DOHH2 (cell line): ENCODE data around the gene INTS7.

ENCODE experiments used
- H3F3A ChIP-seq: fragments of 200-600 bp; sonication (generic), shearing (Covaris generic); 2 replicates; pipeline ENCODE4 v1.6.0; 2016; ENCODE audit warnings: antibody characterized with exemption, mild to moderate bottlenecking; ENCODE audit not compliant: control insufficient read depth, insufficient read depth
- H3K27ac ChIP-seq: fragments of 200-600 bp; sonication (generic); 2 replicates; pipeline ENCODE4 v1.5.1; 2014; ENCODE audit warnings: low read depth, mild to moderate bottlenecking, low read length, moderate library complexity
- H3K27me3 ChIP-seq: fragments of 200-600 bp; sonication (generic); 2 replicates; pipeline ENCODE4 v1.6.1; 2014; ENCODE audit warnings: mild to moderate bottlenecking, low read length, mixed read lengths; ENCODE audit not compliant: control insufficient read depth
- H3K36me3 ChIP-seq: fragments of 200-600 bp; sonication (generic); 2 replicates; pipeline ENCODE4 v1.6.1; 2014; ENCODE audit warnings: mild to moderate bottlenecking, low read length, moderate library complexity, mixed read lengths; ENCODE audit not compliant: control insufficient read depth
- H3K4me1 ChIP-seq: fragments of 200-600 bp; sonication (generic); 2 replicates; pipeline ENCODE4 v1.6.1; 2014; ENCODE audit warnings: mild to moderate bottlenecking, low read length, mixed read lengths; ENCODE audit not compliant: control insufficient read depth
- H3K4me2 ChIP-seq: fragments of 200-600 bp; sonication (generic); 2 replicates; pipeline ENCODE4 v1.6.0; 2014; ENCODE audit warnings: mild to moderate bottlenecking, low read length, moderate library complexity
- H3K4me3 ChIP-seq: fragments of 200-600 bp; sonication (generic); 2 replicates; pipeline ENCODE4 v1.5.1; 2014; ENCODE audit warnings: mild to moderate bottlenecking, low read length, mixed read lengths
- H3K79me2 ChIP-seq: fragments of 200-600 bp; sonication (generic); 2 replicates; pipeline ENCODE4 v1.6.1; 2014; ENCODE audit warnings: mild to moderate bottlenecking, low read length, mixed read lengths; ENCODE audit not compliant: control insufficient read depth
- H3K9me2 ChIP-seq: fragments of 200-600 bp; sonication (generic); replicated peaks from 2 replicates; pipeline ENCODE4 v1.6.1; 2014; ENCODE audit warnings: mild to moderate bottlenecking, low read length, mixed read lengths; ENCODE audit not compliant: control insufficient read depth
- H3K9me3 ChIP-seq: fragments of 200-600 bp; sonication (generic); 2 replicates; pipeline ENCODE4 v1.6.1; 2014; ENCODE audit warnings: antibody characterized with exemption, low read length, mixed read lengths; ENCODE audit not compliant: control insufficient read depth, insufficient read depth
- H4K20me1 ChIP-seq: fragments of 200-600 bp; sonication (generic); 2 replicates; pipeline ENCODE4 v1.6.0; 2014; ENCODE audit warnings: low read depth, mild to moderate bottlenecking, antibody characterized with exemption, low read length, moderate library complexity; ENCODE audit not compliant: control insufficient read depth, insufficient read depth
- EZH2phosphoT487 ChIP-seq: fragments of 200-600 bp; sonication (generic); IDR thresholded peaks from 2 replicates; pipeline ENCODE4 v1.6.1; 2017; ENCODE audit warnings: borderline replicate concordance, mild to moderate bottlenecking, antibody characterized with exemption, low read length, moderate library complexity, mixed read lengths
- TF ChIP-seq, protein P1 (sequence below): fragments of 200-600 bp; sonication (generic); IDR thresholded peaks from one replicate; pipeline ENCODE4 v1.5.1; 2014; ENCODE audit warnings: antibody characterized with exemption, mild to moderate bottlenecking, low read depth, low read length; ENCODE audit not compliant: poor library complexity, severe bottlenecking

The INTS7 gene

DNA sequence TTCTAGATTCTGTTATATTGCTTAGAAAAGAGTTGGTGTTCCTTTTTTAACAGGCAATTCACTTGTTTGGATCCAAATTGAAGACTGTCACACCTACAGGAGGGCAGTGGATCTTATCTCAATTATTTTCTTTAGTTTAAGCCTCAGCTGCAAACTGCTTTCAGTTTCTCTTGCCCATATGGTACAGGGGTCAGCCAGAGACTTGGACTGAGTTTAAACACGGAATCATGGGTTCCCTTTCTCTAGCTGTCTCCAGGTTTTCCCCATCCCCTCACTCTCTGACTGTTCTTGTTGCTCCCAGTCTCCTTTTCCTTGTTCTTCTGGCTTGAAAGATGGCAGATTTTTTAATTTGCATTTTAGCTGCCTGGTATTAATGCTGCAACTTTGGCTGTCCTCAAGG is 18.6 kb upstream of the INTS7 start:
- TF ChIP-seq, protein P1, sequence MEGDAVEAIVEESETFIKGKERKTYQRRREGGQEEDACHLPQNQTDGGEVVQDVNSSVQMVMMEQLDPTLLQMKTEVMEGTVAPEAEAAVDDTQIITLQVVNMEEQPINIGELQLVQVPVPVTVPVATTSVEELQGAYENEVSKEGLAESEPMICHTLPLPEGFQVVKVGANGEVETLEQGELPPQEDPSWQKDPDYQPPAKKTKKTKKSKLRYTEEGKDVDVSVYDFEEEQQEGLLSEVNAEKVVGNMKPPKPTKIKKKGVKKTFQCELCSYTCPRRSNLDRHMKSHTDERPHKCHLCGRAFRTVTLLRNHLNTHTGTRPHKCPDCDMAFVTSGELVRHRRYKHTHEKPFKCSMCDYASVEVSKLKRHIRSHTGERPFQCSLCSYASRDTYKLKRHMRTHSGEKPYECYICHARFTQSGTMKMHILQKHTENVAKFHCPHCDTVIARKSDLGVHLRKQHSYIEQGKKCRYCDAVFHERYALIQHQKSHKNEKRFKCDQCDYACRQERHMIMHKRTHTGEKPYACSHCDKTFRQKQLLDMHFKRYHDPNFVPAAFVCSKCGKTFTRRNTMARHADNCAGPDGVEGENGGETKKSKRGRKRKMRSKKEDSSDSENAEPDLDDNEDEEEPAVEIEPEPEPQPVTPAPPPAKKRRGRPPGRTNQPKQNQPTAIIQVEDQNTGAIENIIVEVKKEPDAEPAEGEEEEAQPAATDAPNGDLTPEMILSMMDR: no peak
- TF ChIP-seq EZH2phosphoT487: no peak
- H3K36me3 ChIP-seq: peaks cover 93% of the 10 kb centered on the region
- H3K9me3 ChIP-seq: no peaks in the 10 kb centered on the region

DNA sequence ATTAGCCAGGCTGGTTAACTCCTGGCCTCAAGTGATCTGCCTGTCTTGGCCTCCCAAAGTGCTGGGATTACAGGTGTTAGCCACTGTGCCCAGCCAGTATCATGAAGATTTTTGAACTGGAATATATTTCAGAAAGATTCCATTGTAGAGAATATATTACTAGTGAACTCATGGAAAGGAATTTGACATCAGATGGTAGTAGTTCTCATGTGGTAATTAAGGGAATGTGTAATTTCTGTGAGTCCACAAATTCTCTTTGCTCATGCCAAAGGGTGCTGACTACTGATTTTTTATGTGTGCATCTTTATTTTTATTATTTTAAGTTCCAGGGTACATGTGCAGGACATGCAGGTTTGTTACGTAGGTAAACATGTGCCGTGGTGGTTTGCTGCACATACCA is 10.6 kb upstream of the INTS7 start:
- H3K4me3 ChIP-seq: no peak overlapping the region
- no peak overlapping the region for H3K27ac ChIP-seq
- H3K36me3 ChIP-seq: peaks cover 98% of the 10 kb centered on the region
- H4K20me1 ChIP-seq: peaks cover 14% of the 10 kb centered on the region
- no peaks in the 10 kb centered on the region for H3K9me3 ChIP-seq
- no peaks in the 10 kb centered on the region for H3K27me3 ChIP-seq
- H3K9me2 ChIP-seq: no peaks in the 10 kb centered on the region
- peaks cover under 1% of the 10 kb centered on the region; the same call in 1 of the 2 replicates for H3K4me1 ChIP-seq
- TF ChIP-seq EZH2phosphoT487: no peak
- TF ChIP-seq, protein P1: no peak
- H3K4me2 ChIP-seq: no peak overlapping the region
- no peaks in the 10 kb centered on the region for H3F3A ChIP-seq
- peaks cover 56% of the 10 kb centered on the region for H3K79me2 ChIP-seq

More for the DNA sequence above, 18.6 kb upstream of the INTS7 start:
- Histone ChIP-seq H3K27ac (no peak overlapping the region), H3K79me2 (peaks cover 16% of the 10 kb centered on the region), H3K4me2 (no peak overlapping the region), H3F3A (peaks cover 4% of the 10 kb centered on the region; the same call in 1 of the 2 replicates), H3K4me3 (no peak overlapping the region), H3K9me2 (no peaks in the 10 kb centered on the region), H3K27me3 (no peaks in the 10 kb centered on the region), H4K20me1 (no peaks in the 10 kb centered on the region; the same call in 1 of the 2 replicates), H3K4me1 (no peaks in the 10 kb centered on the region)

DNA sequence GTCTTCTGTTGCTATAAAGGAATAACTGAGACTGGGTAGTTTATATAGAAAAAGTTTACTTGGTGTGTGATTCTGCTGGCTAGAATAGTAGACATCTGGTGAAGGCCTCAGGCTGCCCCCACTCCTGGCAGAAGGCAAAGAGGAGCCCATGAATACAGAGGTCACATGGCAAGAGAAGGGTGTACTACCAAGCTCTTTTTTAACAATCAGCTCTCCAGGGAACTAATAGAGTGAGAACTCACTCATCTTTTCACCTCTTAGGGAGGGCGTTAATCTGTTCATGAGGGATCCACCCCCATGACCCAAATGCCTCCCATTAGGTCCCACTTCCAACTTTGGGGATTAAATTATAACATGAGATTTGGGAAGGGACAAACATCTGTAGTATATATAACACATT is 9.5 kb upstream of the INTS7 start:
- H3K9me3 ChIP-seq: no peaks in the 10 kb centered on the region
- H3K9me2 ChIP-seq: no peaks in the 10 kb centered on the region
- peaks cover 8% of the 10 kb centered on the region; the same call in 1 of the 2 replicates for H3K4me1 ChIP-seq
- H3K27me3 ChIP-seq: no peaks in the 10 kb centered on the region
- TF ChIP-seq, protein P1: no peak
- no peak for TF ChIP-seq EZH2phosphoT487
- peaks cover 24% of the 10 kb centered on the region for H4K20me1 ChIP-seq
- no peak overlapping the region for H3K4me3 ChIP-seq
- no peaks in the 10 kb centered on the region for H3F3A ChIP-seq
- H3K79me2 ChIP-seq: peaks cover 65% of the 10 kb centered on the region
- peaks cover 96% of the 10 kb centered on the region for H3K36me3 ChIP-seq
- H3K4me2 ChIP-seq: no peak overlapping the region
- H3K27ac ChIP-seq: no peak overlapping the region
